Measurements from ENCODE around the gene H2AZ2. TPM values are rescaled to one million over a fixed set of nuclear protein-coding genes. Genes with fewer than 3 reads are reported as not detected.
"Not testable (repeated sequence)": the region's sequence is repeated elsewhere in the genome, so short reads cannot be mapped to it uniquely, and the experiment has no call there.

The H2AZ2 gene
- total RNA-seq, 1 donor from 2014 or later = 204 TPM

- Mint-ChIP-seq H3K36me3 (ENCODE audit: low read depth) (peaks cover 65% of the 10 kb centered on the region), H3K27ac (peak overlapping the region; percentile 39), H3K27me3 (ENCODE audit: low read depth) (no peaks in the 10 kb centered on the region), H3K4me1 (ENCODE audit: low read depth) (peaks cover 28% of the 10 kb centered on the region), H3K4me3 (ENCODE audit: low read depth) (peak overlapping the region; percentile 98), H3K9me3 (no peaks in the 10 kb centered on the region)
- no peak for DNase-seq (ENCODE audit: low spot score)
- intact Hi-C loops (cut with micrococcal nuclease) = no loop called here
Observed at GRCh38 chr7:44798649-44799305, 49.1 kb downstream of the H2AZ2 start.

- Mint-ChIP-seq H3K4me3 (ENCODE audit: low read depth) (peak overlapping the region; percentile 98), H3K36me3 (ENCODE audit: low read depth) (peaks cover 55% of the 10 kb centered on the region), H3K4me1 (ENCODE audit: low read depth) (peaks cover 28% of the 10 kb centered on the region), H3K27ac (peak overlapping the region; percentile 95), H3K9me3 (no peaks in the 10 kb centered on the region), H3K27me3 (ENCODE audit: low read depth) (no peaks in the 10 kb centered on the region)
- DNase-seq (ENCODE audit: low spot score) = peak; percentile 80
- intact Hi-C loops (cut with micrococcal nuclease) = loop anchor here (2.0 kb wide), 6 partner anchors 63 to 337 kb away; partner anchors contain the start of gene NUDCD3
Observed at GRCh38 chr7:44797329-44798258, 50.3 kb downstream of the H2AZ2 start.

GRCh38 chr7:44796504-44797328, 51.2 kb downstream of the H2AZ2 start, which contains the start of gene PPIA:
PPIA (plus strand) TSS chr7:44796681; CDS start chr7:44796725, 44 bp downstream.
- intact Hi-C loops (cut with micrococcal nuclease) = loop anchor here (1.0 to 2.0 kb wide), 10 partner anchors 48 to 336 kb away; partner anchors contain the start of genes H2AZ2, NUDCD3, PURB and TMED4
- DNase-seq (ENCODE audit: low spot score) = peak; percentile 99

GRCh38 chr7:44796034-44796503, 51.8 kb downstream of the H2AZ2 start:
- Mint-ChIP-seq H3K4me1 (ENCODE audit: low read depth) (peaks cover 21% of the 10 kb centered on the region), H3K4me3 (ENCODE audit: low read depth) (peak overlapping the region; percentile 98), H3K9me3 (no peaks in the 10 kb centered on the region), H3K27ac (peak overlapping the region; percentile 95), H3K27me3 (ENCODE audit: low read depth) (no peaks in the 10 kb centered on the region), H3K36me3 (ENCODE audit: low read depth) (peaks cover 39% of the 10 kb centered on the region)
- intact Hi-C loops (cut with micrococcal nuclease) = loop anchor here (1.0 to 2.0 kb wide), 10 partner anchors 48 to 335 kb away; partner anchors contain the start of genes H2AZ2, NUDCD3, PURB and TMED4
- DNase-seq (ENCODE audit: low spot score) = no peak

More at GRCh38 chr7:44796504-44797328, 51.2 kb downstream of the H2AZ2 start, which contains the start of gene PPIA:
- peak within 1 kb of the TSS; percentile 98 for H3K4me3 Mint-ChIP-seq (ENCODE audit: low read depth)
- no peaks in the 10 kb centered on the region for H3K9me3 Mint-ChIP-seq
- H3K27ac Mint-ChIP-seq = peak within 1 kb of the TSS; percentile 95
- no peaks in the 10 kb centered on the region for H3K27me3 Mint-ChIP-seq (ENCODE audit: low read depth)
- peaks cover 46% of the 10 kb centered on the region for H3K36me3 Mint-ChIP-seq (ENCODE audit: low read depth)
- H3K4me1 Mint-ChIP-seq (ENCODE audit: low read depth) = peaks cover 27% of the 10 kb centered on the region

GRCh38 chr7:44794331-44794730, 53.6 kb downstream of the H2AZ2 start:
- H3K27ac Mint-ChIP-seq = no peak overlapping the region
- no peaks in the 10 kb centered on the region for H3K9me3 Mint-ChIP-seq
- intact Hi-C loops (cut with micrococcal nuclease) = no loop called here
- no peaks in the 10 kb centered on the region for H3K27me3 Mint-ChIP-seq (ENCODE audit: low read depth)
- peaks cover 10% of the 10 kb centered on the region for H3K4me1 Mint-ChIP-seq (ENCODE audit: low read depth)
- peak overlapping the region; percentile 8 for H3K4me3 Mint-ChIP-seq (ENCODE audit: low read depth)
- no peak for DNase-seq (ENCODE audit: low spot score)
- H3K36me3 Mint-ChIP-seq (ENCODE audit: low read depth) = peaks cover 22% of the 10 kb centered on the region

GRCh38 chr7:44793919-44794318, 54.0 kb downstream of the H2AZ2 start:
- Mint-ChIP-seq H3K4me1 (ENCODE audit: low read depth) (peaks cover 10% of the 10 kb centered on the region), H3K4me3 (ENCODE audit: low read depth) (no peak overlapping the region), H3K27ac (no peak overlapping the region), H3K36me3 (ENCODE audit: low read depth) (peaks cover 20% of the 10 kb centered on the region), H3K9me3 (no peaks in the 10 kb centered on the region), H3K27me3 (ENCODE audit: low read depth) (no peaks in the 10 kb centered on the region)
- intact Hi-C loops (cut with micrococcal nuclease) = no loop called here
- DNase-seq (ENCODE audit: low spot score) = no peak

- H3K27ac Mint-ChIP-seq = no peak overlapping the region
- no peaks in the 10 kb centered on the region for H3K27me3 Mint-ChIP-seq (ENCODE audit: low read depth)
- H3K4me3 Mint-ChIP-seq (ENCODE audit: low read depth) = no peak overlapping the region
- no peaks in the 10 kb centered on the region for H3K9me3 Mint-ChIP-seq
- no peaks in the 10 kb centered on the region for H3K36me3 Mint-ChIP-seq (ENCODE audit: low read depth)
- DNase-seq (ENCODE audit: low spot score) = no peak
- intact Hi-C loops (cut with micrococcal nuclease) = no loop called here
- H3K4me1 Mint-ChIP-seq (ENCODE audit: low read depth) = no peaks in the 10 kb centered on the region
Observed at GRCh38 chr7:44791278-44792219, 56.3 kb downstream of the H2AZ2 start.

GRCh38 chr7:44789990-44790389, 57.9 kb downstream of the H2AZ2 start:
- no peaks in the 10 kb centered on the region for H3K36me3 Mint-ChIP-seq (ENCODE audit: low read depth)
- no peak overlapping the region for H3K4me3 Mint-ChIP-seq (ENCODE audit: low read depth)
- intact Hi-C loops (cut with micrococcal nuclease) = no loop called here
- no peaks in the 10 kb centered on the region for H3K9me3 Mint-ChIP-seq
- no peak overlapping the region for H3K27ac Mint-ChIP-seq
- DNase-seq (ENCODE audit: low spot score) = no peak
- H3K4me1 Mint-ChIP-seq (ENCODE audit: low read depth) = no peaks in the 10 kb centered on the region
- H3K27me3 Mint-ChIP-seq (ENCODE audit: low read depth) = no peaks in the 10 kb centered on the region

- no peaks in the 10 kb centered on the region for H3K4me1 Mint-ChIP-seq (ENCODE audit: low read depth)
- H3K27me3 Mint-ChIP-seq (ENCODE audit: low read depth) = no peaks in the 10 kb centered on the region
Observed at GRCh38 chr7:44787762-44788161, 60.1 kb downstream of the H2AZ2 start.

GRCh38 chr7:44787041-44787440, 60.8 kb downstream of the H2AZ2 start:
- no peaks in the 10 kb centered on the region for H3K4me1 Mint-ChIP-seq (ENCODE audit: low read depth)
- H3K27ac Mint-ChIP-seq = no peak overlapping the region
- H3K9me3 Mint-ChIP-seq = peaks cover 7% of the 10 kb centered on the region
- intact Hi-C loops (cut with micrococcal nuclease) = no loop called here
- no peaks in the 10 kb centered on the region for H3K27me3 Mint-ChIP-seq (ENCODE audit: low read depth)
- no peak overlapping the region for H3K4me3 Mint-ChIP-seq (ENCODE audit: low read depth)
- no peak for DNase-seq (ENCODE audit: low spot score)
- H3K36me3 Mint-ChIP-seq (ENCODE audit: low read depth) = no peaks in the 10 kb centered on the region

More at GRCh38 chr7:44787762-44788161, 60.1 kb downstream of the H2AZ2 start:
- DNase-seq (ENCODE audit: low spot score) = no peak
- Mint-ChIP-seq H3K4me3 (ENCODE audit: low read depth) (no peak overlapping the region), H3K9me3 (peaks cover 7% of the 10 kb centered on the region), H3K27ac (no peak overlapping the region), H3K36me3 (ENCODE audit: low read depth) (no peaks in the 10 kb centered on the region)
- intact Hi-C loops (cut with micrococcal nuclease) = no loop called here

- intact Hi-C loops (cut with micrococcal nuclease); H3K27ac Mint-ChIP-seq; H3K4me1 Mint-ChIP-seq (ENCODE audit: low read depth); H3K9me3 Mint-ChIP-seq; H3K36me3 Mint-ChIP-seq (ENCODE audit: low read depth); DNase-seq (ENCODE audit: low spot score); H3K4me3 Mint-ChIP-seq (ENCODE audit: low read depth); H3K27me3 Mint-ChIP-seq (ENCODE audit: low read depth): not testable (repeated sequence)
Observed at GRCh38 chr7:44785218-44785617, 62.7 kb downstream of the H2AZ2 start.
